Measurements from ENCODE around the gene RABGGTA.

GRCh38 chr14:24293525-24293924, 22.1 kb upstream of the RABGGTA start:
- TF ChIP-seq CTCF (conservative IDR thresholded peaks at IDR 0.05; ENCODE audit: low read length) (no peak), EZH2phosphoT487 (IDR thresholded peaks at IDR 0.05; ENCODE audit: borderline replicate concordance, low read depth, low read length) (no peak)

All from OCI-LY7 (cell line).